Uterus (tissue), 2 donors: ENCODE results near the gene HIVEP2.

Experiments used
- CTCF ChIP-seq, 4 experiments: fragments of 200-600 bp in 2 of 4; fragments of 450-650 bp in 2 of 4; sonication (generic) in 2 of 4; IDR thresholded peaks; one replicate each; pipeline ENCODE4 v1.5.1; 2016 to 2019; ENCODE audit warnings: antibody characterized with exemption in 4 of 4, mild to moderate bottlenecking in 2 of 4, moderate library complexity in 1 of 4
- POLR2A ChIP-seq, 2 donors: fragments of 450-650 bp; IDR thresholded peaks; one replicate each; pipeline ENCODE4 v1.6.1; 2016; ENCODE audit warnings: antibody characterized with exemption in 2 of 2, mild to moderate bottlenecking in 1 of 2, moderate library complexity in 1 of 2

GRCh38 chr6:142887517-142887916 is 57.5 kb downstream of the HIVEP2 start:
- no peak for TF ChIP-seq POLR2A (IDR thresholded peaks at IDR 0.05)
- TF ChIP-seq CTCF (IDR thresholded peaks at IDR 0.05), result no peak
